ENCODE measurements around the gene TNFRSF12A.

The TNFRSF12A gene

DNA sequence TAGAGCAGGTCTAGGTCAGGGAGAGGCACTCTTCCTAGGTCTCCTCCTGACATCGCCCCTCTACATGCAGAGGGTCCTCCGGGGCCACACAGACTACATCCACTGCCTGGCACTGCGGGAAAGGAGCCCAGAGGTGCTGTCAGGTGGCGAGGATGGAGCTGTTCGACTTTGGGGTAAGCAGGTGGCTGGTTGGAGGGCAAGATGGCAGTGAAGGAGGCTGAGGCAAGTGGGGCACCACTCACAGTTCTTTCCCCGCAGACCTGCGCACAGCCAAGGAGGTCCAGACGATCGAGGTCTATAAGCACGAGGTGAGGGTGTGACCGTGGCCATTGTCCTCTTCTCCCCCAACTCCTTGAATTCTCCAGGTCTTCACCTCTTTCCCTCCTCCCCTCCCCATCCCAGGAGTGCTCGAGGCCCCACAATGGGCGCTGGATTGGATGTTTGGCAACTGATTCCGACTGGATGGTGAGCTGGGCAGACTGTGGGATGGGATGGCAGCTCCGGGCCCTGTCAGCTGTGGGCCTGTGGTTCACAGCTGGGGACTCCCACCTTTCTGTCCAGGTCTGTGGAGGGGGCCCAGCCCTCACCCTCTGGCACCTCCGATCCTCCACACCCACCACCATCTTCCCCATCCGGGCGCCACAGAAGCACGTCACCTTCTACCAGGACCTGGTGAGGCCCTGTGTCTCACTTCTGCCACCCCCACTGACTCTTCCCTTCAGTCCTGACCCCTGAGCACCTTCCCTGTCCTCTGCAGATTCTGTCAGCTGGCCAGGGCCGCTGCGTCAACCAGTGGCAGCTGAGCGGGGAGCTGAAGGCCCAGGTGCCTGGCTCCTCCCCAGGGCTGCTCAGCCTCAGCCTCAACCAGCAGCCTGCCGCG, 6.7 kb downstream of the TNFRSF12A start:
- peak; percentile 56 for DNase-seq (ENCODE audit: low spot score)
- peaks cover 31% of the 10 kb centered on the region for H3K36me3 ChIP-seq (ENCODE audit: low read depth)
- peaks cover 20% of the 10 kb centered on the region for H3K27me3 ChIP-seq (ENCODE audit: insufficient read depth, poor library complexity, severe bottlenecking)
- H3K4me3 ChIP-seq (ENCODE audit: severe bottlenecking) = no peak overlapping the region
- TF ChIP-seq, protein P1, sequence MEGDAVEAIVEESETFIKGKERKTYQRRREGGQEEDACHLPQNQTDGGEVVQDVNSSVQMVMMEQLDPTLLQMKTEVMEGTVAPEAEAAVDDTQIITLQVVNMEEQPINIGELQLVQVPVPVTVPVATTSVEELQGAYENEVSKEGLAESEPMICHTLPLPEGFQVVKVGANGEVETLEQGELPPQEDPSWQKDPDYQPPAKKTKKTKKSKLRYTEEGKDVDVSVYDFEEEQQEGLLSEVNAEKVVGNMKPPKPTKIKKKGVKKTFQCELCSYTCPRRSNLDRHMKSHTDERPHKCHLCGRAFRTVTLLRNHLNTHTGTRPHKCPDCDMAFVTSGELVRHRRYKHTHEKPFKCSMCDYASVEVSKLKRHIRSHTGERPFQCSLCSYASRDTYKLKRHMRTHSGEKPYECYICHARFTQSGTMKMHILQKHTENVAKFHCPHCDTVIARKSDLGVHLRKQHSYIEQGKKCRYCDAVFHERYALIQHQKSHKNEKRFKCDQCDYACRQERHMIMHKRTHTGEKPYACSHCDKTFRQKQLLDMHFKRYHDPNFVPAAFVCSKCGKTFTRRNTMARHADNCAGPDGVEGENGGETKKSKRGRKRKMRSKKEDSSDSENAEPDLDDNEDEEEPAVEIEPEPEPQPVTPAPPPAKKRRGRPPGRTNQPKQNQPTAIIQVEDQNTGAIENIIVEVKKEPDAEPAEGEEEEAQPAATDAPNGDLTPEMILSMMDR (IDR thresholded peaks at IDR 0.05; ENCODE audit: poor library complexity, severe bottlenecking) = no peak
- H3K4me1 ChIP-seq (ENCODE audit: insufficient read depth, poor library complexity, severe bottlenecking) = peaks cover 10% of the 10 kb centered on the region
- ATAC-seq (ENCODE audit: low read depth) = no peak
- no peak overlapping the region for H3K27ac ChIP-seq (ENCODE audit: poor library complexity, severe bottlenecking)
- no peaks in the 10 kb centered on the region for H3K9me3 ChIP-seq (ENCODE audit: severe bottlenecking)

DNA sequence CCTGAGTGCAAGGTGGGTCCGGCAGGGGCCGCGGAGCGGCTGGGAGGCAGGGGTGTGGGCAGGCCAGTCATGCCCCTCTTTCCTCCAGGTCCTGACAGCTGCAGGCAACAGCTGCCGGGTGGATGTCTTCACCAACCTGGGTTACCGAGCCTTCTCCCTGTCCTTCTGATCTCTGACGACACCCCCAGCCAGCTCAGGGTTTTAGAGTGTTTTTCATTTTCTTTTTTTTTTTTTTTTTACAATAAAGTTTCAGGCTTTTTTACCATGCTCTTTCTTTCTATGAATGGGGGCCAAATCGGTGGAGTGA, 7.3 kb downstream of the TNFRSF12A start:
- no peak for ATAC-seq (ENCODE audit: low read depth)
- H3K9me3 ChIP-seq (ENCODE audit: severe bottlenecking) = no peaks in the 10 kb centered on the region
- no peak overlapping the region for H3K4me3 ChIP-seq (ENCODE audit: severe bottlenecking)
- H3K36me3 ChIP-seq (ENCODE audit: low read depth) = peaks cover 25% of the 10 kb centered on the region
- no peak overlapping the region for H3K27ac ChIP-seq (ENCODE audit: poor library complexity, severe bottlenecking)
- peaks cover 9% of the 10 kb centered on the region for H3K4me1 ChIP-seq (ENCODE audit: insufficient read depth, poor library complexity, severe bottlenecking)
- peaks cover 24% of the 10 kb centered on the region for H3K27me3 ChIP-seq (ENCODE audit: insufficient read depth, poor library complexity, severe bottlenecking)
- DNase-seq (ENCODE audit: low spot score) = no peak
- TF ChIP-seq, protein P1 (IDR thresholded peaks at IDR 0.05; ENCODE audit: poor library complexity, severe bottlenecking) = no peak

DNA sequence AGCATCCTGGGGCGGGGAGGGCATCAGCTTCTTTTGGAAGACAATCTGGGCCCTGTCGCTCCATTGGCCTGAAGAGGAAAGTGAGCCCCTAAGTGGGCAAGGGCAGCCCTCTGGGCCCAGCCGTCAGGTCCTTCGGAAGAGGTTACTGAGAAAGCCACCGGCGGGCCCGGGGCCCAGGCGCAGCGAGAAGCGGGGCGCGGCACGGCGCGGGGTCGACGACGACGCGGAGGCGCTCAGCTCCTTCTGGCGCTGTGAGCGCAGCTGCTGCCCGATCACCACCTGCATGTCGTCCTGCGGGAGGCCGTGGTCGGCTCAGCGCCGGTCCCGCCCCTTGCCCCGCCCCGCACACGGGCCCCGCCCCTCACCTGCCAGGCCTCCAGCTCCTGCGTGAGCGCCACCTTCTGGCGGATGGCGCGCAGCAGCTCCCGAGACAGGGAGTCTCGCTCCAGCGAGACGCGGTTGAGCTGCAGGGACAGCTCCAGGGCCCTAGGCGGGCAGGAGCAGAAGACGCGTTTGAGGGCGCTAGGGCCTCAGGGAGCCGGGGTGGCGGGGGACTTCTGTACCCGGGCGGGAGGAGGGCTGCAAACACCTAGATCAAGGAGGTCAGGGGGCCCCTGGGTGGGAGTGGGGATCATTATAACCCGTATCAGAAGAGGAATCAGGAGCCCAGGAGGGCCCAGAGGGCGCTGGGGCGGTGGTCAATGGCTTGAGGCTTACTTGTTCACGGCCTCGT, 8.0 kb downstream of the TNFRSF12A start:
- Histone ChIP-seq H3K27me3 (ENCODE audit: insufficient read depth, poor library complexity, severe bottlenecking) (peaks cover 24% of the 10 kb centered on the region), H3K4me1 (ENCODE audit: insufficient read depth, poor library complexity, severe bottlenecking) (peaks cover 3% of the 10 kb centered on the region), H3K9me3 (ENCODE audit: severe bottlenecking) (no peaks in the 10 kb centered on the region), H3K27ac (ENCODE audit: poor library complexity, severe bottlenecking) (no peak overlapping the region), H3K36me3 (ENCODE audit: low read depth) (peaks cover 18% of the 10 kb centered on the region), H3K4me3 (ENCODE audit: severe bottlenecking) (no peak overlapping the region)
- TF ChIP-seq, protein P1 (IDR thresholded peaks at IDR 0.05; ENCODE audit: poor library complexity, severe bottlenecking) = peak; percentile 95
- ATAC-seq (ENCODE audit: low read depth) (peak; percentile 31), DNase-seq (ENCODE audit: low spot score) (no peak)

DNA sequence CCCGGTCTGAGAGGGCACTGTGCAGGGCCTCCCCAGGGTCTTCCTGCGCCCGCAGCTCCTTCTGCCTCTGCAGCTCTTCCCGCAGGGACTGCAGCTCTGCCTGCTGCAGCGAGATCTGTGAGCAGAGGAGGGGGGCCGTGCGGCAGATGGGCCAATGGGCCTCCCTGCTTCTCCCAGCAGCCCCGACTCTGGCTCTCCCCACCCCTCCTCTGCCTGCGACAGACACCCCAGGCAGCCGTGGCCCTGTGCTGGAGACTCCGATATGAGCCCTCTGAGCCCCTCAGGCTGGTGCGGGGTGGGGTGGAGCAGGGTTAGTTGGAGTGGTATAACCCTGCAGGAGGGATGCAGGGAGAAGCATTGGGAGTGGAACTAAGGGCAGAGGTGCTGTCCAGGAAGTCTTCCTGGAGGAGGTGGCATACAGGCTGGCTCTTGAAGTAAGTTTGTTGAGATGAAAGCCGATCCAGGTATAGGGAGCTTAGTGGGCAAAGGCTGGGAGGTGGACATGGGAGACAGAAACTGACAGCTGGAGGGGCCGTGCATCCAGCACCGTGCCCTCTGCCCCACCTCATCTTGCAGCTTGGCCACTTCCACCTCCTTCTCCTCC, 8.7 kb downstream of the TNFRSF12A start:
- H3K36me3 ChIP-seq (ENCODE audit: low read depth) = peaks cover 17% of the 10 kb centered on the region
- TF ChIP-seq, protein P1 (IDR thresholded peaks at IDR 0.05; ENCODE audit: poor library complexity, severe bottlenecking) = no peak
- no peaks in the 10 kb centered on the region for H3K9me3 ChIP-seq (ENCODE audit: severe bottlenecking)
- no peak overlapping the region for H3K4me3 ChIP-seq (ENCODE audit: severe bottlenecking)
- H3K4me1 ChIP-seq (ENCODE audit: insufficient read depth, poor library complexity, severe bottlenecking) = peaks cover 3% of the 10 kb centered on the region
- DNase-seq (ENCODE audit: low spot score) (no peak), ATAC-seq (ENCODE audit: low read depth) (no peak)
- no peak overlapping the region for H3K27ac ChIP-seq (ENCODE audit: poor library complexity, severe bottlenecking)
- peaks cover 25% of the 10 kb centered on the region for H3K27me3 ChIP-seq (ENCODE audit: insufficient read depth, poor library complexity, severe bottlenecking)

Measured in RWPE2 (cell line).